SK-N-SH treated with all-trans-retinoic acid at 6 μM for 48 hours (cell line): ENCODE measurements around the gene LMTK2.

Experiments
- CSDC2 ChIP-seq: fragments of 250-450 bp; sonication (Bioruptor Pico); IDR thresholded peaks from 2 replicates; pipeline ENCODE4 v1.5.0; 2020; ENCODE audit warnings: mild to moderate bottlenecking, moderate library complexity
- GLIS3 ChIP-seq: fragments of 250-450 bp; sonication (Bioruptor Pico); IDR thresholded peaks from 2 replicates; pipeline ENCODE4 v1.5.0; 2020; ENCODE audit warnings: mild to moderate bottlenecking, moderate library complexity
- PPARA ChIP-seq: fragments of 250-450 bp; sonication (Bioruptor Pico); IDR thresholded peaks from 2 replicates; pipeline ENCODE4 v1.5.0; 2020; ENCODE audit warnings: mild to moderate bottlenecking, borderline replicate concordance
- RARB ChIP-seq: fragments of 250-450 bp; sonication (Bioruptor Pico); IDR thresholded peaks from 2 replicates; pipeline ENCODE4 v1.8.0; 2021; ENCODE audit warnings: mild to moderate bottlenecking, moderate library complexity
- TCF4 ChIP-seq: fragments of 250-450 bp; sonication (Bioruptor Pico); IDR thresholded peaks from 2 replicates; pipeline ENCODE4 v1.8.0; 2021; ENCODE audit warnings: mild to moderate bottlenecking, moderate library complexity, borderline replicate concordance
- TOX ChIP-seq: fragments of 250-450 bp; sonication (Bioruptor Pico); IDR thresholded peaks from 2 replicates; pipeline ENCODE4 v1.8.0; 2021; ENCODE audit warnings: mild to moderate bottlenecking, moderate library complexity, borderline replicate concordance
- ZC3H10 ChIP-seq: fragments of 250-450 bp; sonication (Bioruptor Pico); IDR thresholded peaks from 2 replicates; pipeline ENCODE4 v1.5.1; 2021; ENCODE audit warnings: mild to moderate bottlenecking, moderate library complexity
- ZNF70 ChIP-seq: fragments of 450-650 bp; formaldehyde crosslinking; IDR thresholded peaks from 2 replicates; pipeline ENCODE4 v1.5.0; 2020; ENCODE audit warnings: mild to moderate bottlenecking, moderate library complexity
- ZNF8 ChIP-seq: fragments of 450-650 bp; formaldehyde crosslinking; IDR thresholded peaks from 2 replicates; pipeline ENCODE4 v1.5.0; 2020; ENCODE audit warnings: mild to moderate bottlenecking, moderate library complexity
- TF ChIP-seq, protein P1 (sequence below): fragments of 250-450 bp; sonication (Bioruptor Pico); IDR thresholded peaks from 2 replicates; pipeline ENCODE4 v1.8.0; 2020; ENCODE audit warnings: mild to moderate bottlenecking, moderate library complexity, borderline replicate concordance
- TF ChIP-seq, protein P2 (sequence below): fragments of 250-450 bp; sonication (Bioruptor Pico); IDR thresholded peaks from 2 replicates; pipeline ENCODE4 v1.5.0; 2020; ENCODE audit warnings: mild to moderate bottlenecking, moderate library complexity

DNA sequence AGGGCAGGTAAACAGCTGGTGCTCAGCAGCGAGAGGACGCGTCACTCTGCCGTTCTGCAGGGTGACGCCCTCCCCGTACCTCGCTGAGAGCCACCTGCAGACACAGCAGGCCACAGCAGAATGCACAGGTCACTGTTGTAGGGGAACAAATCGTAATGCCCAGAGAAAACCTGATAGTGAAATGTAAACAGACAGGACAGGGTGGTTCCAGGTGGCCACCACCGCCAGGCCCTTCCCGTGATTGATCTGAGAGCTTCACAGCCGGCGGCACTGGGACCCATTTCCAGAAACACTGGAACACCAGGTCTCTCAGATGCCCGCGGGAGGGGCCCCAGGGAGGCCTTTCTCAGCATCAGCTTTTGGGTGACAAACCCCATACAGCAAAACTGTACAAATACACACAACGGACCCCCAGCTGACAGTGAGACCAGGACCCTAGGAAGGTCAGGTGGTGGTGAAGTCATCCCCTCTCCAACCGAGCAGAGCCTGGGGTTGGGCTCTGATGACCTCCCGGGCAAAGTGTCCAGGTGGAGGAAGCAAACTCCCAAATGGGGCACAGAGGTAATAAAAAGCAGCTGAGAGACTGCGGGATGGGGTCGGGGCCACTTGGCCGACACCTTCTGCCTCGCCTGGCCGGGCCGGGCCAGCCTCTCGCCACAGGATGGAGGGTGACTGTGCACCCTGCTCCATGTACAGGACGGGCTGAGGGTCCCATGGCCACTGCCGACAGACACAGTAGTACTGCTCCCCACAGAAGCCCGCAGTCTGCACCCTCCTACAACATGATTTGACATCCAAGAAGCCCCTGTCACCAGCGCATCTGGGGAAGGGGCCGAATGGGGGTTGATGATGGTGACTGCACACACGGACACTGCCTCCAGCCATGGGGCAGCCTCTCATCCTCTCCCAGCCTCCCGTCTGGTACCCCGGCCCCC, 109.2 kb downstream of the LMTK2 start:
- TF ChIP-seq, protein P1, sequence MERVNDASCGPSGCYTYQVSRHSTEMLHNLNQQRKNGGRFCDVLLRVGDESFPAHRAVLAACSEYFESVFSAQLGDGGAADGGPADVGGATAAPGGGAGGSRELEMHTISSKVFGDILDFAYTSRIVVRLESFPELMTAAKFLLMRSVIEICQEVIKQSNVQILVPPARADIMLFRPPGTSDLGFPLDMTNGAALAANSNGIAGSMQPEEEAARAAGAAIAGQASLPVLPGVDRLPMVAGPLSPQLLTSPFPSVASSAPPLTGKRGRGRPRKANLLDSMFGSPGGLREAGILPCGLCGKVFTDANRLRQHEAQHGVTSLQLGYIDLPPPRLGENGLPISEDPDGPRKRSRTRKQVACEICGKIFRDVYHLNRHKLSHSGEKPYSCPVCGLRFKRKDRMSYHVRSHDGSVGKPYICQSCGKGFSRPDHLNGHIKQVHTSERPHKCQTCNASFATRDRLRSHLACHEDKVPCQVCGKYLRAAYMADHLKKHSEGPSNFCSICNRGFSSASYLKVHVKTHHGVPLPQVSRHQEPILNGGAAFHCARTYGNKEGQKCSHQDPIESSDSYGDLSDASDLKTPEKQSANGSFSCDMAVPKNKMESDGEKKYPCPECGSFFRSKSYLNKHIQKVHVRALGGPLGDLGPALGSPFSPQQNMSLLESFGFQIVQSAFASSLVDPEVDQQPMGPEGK = no peak
- TF ChIP-seq GLIS3 (CRISPR knock-in tag) = no peak
- no peak for TF ChIP-seq TOX (CRISPR knock-in tag)
- no peak for TF ChIP-seq ZNF70
- TF ChIP-seq TCF4 (CRISPR knock-in tag) = no peak
- TF ChIP-seq CSDC2 (CRISPR knock-in tag) = no peak
- no peak for TF ChIP-seq ZNF8 (CRISPR knock-in tag)
- TF ChIP-seq ZC3H10 (CRISPR knock-in tag) = no peak
- TF ChIP-seq RARB (CRISPR knock-in tag) = no peak
- no peak for TF ChIP-seq PPARA (CRISPR knock-in tag)
- TF ChIP-seq, protein P2, sequence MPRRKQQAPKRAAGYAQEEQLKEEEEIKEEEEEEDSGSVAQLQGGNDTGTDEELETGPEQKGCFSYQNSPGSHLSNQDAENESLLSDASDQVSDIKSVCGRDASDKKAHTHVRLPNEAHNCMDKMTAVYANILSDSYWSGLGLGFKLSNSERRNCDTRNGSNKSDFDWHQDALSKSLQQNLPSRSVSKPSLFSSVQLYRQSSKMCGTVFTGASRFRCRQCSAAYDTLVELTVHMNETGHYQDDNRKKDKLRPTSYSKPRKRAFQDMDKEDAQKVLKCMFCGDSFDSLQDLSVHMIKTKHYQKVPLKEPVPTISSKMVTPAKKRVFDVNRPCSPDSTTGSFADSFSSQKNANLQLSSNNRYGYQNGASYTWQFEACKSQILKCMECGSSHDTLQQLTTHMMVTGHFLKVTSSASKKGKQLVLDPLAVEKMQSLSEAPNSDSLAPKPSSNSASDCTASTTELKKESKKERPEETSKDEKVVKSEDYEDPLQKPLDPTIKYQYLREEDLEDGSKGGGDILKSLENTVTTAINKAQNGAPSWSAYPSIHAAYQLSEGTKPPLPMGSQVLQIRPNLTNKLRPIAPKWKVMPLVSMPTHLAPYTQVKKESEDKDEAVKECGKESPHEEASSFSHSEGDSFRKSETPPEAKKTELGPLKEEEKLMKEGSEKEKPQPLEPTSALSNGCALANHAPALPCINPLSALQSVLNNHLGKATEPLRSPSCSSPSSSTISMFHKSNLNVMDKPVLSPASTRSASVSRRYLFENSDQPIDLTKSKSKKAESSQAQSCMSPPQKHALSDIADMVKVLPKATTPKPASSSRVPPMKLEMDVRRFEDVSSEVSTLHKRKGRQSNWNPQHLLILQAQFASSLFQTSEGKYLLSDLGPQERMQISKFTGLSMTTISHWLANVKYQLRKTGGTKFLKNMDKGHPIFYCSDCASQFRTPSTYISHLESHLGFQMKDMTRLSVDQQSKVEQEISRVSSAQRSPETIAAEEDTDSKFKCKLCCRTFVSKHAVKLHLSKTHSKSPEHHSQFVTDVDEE (CRISPR knock-in tag) = no peak
